Measurements from ENCODE around the gene S100A14.

DNA sequence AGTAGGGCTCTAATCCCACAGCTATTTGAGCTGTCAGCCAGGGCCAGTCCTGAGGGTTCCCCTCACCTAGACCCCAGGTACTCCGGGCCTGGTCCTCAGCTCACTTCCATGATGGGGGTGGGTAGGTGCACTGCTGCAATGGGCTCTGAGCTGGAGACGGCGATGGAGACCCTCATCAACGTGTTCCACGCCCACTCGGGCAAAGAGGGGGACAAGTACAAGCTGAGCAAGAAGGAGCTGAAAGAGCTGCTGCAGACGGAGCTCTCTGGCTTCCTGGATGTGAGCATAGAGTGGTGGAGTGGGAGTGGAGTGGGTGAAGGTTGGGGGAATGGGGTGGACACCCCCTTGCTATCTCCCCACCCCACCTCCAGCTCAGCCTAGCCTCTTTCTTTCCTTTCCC is 14.3 kb upstream of the S100A14 start:
- TF ChIP-seq, protein P1, sequence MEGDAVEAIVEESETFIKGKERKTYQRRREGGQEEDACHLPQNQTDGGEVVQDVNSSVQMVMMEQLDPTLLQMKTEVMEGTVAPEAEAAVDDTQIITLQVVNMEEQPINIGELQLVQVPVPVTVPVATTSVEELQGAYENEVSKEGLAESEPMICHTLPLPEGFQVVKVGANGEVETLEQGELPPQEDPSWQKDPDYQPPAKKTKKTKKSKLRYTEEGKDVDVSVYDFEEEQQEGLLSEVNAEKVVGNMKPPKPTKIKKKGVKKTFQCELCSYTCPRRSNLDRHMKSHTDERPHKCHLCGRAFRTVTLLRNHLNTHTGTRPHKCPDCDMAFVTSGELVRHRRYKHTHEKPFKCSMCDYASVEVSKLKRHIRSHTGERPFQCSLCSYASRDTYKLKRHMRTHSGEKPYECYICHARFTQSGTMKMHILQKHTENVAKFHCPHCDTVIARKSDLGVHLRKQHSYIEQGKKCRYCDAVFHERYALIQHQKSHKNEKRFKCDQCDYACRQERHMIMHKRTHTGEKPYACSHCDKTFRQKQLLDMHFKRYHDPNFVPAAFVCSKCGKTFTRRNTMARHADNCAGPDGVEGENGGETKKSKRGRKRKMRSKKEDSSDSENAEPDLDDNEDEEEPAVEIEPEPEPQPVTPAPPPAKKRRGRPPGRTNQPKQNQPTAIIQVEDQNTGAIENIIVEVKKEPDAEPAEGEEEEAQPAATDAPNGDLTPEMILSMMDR (IDR thresholded peaks at IDR 0.05): no peak
- TF ChIP-seq POLR2A (IDR thresholded peaks at IDR 0.05): no peak

Measured in upper lobe of left lung (tissue), 4 donors.